NCI-H187 (cell line): ENCODE measurements around the gene CNNM3.

Source experiments
- DNase-seq, 2 experiments: peaks; one replicate each; lab custom pipeline; 2025; lab: John Stamatoyannopoulos, UW

The CNNM3 gene

GRCh38 chr2:96816836-96817702 is 1.0 kb downstream of the CNNM3 start:
- no peak for DNase-seq

- no peak for DNase-seq
These were observed 1.8 kb downstream of the CNNM3 start for GRCh38 chr2:96817882-96818281.

- DNase-seq = peak in 1 of 2 experiments; percentile 29
These were observed 3.2 kb downstream of the CNNM3 start for GRCh38 chr2:96819128-96819875.

GRCh38 chr2:96819876-96820511 is 3.9 kb downstream of the CNNM3 start:
- DNase-seq = no peak

- no peak for DNase-seq
These were observed 5.1 kb downstream of the CNNM3 start for GRCh38 chr2:96821113-96821675.

DNA sequence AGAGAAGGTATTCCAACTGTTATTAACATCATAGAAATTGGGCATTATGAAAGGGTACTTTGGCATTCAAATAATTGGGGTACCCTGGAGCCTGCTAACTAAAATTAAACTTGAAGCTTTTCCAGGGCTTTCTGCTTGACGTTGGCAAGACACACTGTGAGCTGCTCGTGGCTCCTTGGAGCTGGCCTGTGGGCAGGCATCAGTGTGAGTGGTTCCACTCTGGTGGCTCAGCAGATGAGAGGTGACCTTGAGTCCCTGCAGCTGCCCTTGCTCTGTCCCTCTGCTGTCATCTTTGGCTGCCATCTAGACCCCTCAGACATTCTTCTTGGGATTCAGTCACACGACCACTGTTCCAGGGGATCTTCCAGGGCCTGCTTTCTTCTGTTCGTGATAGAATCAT is 6.7 kb downstream of the CNNM3 start:
- no peak for DNase-seq

DNA sequence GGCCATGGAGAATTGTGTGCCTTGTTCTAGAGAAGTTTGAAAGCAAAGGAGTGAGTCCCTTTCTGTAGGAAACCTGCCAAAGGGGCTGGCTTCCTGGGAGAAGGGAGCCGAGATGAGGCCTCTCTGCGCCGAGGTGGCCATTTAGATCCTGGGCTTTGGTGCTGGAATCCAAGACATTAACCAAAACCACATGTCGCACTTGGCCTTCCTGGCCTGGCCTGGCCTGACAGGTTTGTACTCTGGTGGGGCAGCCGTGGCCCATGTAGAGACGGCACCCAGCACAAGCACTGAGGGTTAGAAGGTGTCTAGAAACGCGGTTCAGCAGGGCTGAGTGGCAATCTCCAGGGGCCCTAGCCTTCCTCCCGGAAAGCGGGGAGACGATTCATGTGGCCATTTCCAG is 7.1 kb downstream of the CNNM3 start:
- no peak for DNase-seq

DNA sequence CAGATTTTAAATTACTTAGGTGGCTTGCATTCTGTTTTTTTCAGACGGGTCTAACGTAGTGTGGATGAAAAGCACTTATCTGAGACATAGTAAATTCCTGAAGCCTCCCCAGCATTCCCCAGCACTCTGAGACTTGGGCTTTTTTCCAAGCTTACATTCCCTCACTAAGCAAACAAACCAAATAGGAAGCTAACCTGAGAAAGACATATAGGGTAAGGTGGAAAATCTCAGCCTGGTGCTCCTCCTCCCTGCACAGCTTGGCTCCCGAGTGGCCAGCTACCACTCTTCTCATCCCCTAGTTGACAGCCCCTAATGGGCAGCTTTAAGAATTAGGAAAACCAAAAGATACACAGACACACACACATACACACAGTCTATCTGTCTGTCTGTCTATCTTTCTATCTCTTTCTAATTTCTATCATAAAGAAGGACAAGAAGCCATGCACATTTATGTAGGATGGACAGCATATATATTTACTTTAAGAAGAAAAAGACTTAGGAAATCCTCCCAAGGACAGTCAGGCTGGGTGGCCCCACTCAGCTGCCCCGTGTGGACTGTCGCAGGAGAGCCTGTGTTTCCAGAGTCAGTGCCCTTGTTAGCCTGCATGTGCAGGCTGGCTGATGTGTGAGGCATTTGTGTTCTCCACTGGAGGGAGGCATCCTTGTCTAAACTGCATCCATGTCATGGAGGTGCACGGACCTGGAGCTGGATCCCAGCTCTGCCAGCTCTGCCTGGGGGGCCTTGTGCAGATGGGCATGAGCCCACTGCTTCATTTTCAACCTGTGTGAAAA is 8.2 kb downstream of the CNNM3 start:
- no peak for DNase-seq

- no peak for DNase-seq
These were observed 9.0 kb downstream of the CNNM3 start for GRCh38 chr2:96825057-96825456.

- no peak for DNase-seq
These were observed 10.6 kb downstream of the CNNM3 start for GRCh38 chr2:96826546-96827278.

DNA sequence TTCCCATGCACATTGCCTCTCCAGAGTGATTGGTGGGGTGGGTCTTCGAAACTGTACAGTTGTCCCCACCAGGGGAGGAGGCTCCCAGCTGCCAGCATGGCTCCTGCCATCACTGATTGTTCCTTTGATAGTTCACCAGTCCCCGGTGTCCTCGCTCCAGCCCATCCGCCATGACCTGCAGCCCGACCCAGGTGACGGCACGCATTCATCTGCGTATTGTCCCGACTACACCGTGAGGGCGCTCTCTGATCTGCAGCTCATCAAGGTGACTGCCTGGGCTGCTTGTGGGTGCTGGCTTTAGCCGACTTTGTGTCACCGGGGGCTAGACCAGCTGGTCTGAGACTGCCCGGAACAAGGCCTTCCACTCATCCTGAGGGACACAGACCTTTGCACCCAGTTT is 12.4 kb downstream of the CNNM3 start:
- no peak for DNase-seq

DNA sequence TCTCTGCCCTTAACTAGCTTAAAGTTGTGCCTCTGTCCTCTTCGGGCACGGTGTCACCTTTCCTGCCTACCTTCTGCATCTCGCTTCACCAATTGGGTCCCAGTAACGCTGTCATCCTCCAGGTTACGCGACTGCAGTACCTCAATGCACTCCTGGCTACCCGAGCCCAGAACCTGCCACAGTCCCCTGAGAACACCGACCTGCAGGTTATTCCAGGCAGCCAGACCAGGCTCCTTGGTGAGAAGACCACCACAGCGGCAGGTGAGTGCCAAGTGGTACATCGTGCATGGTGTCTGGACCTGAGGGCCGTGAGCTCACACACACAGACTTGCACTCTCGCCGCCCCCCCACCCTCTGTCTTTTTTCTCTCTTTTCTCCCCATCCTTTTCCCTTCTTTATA is 12.8 kb downstream of the CNNM3 start:
- no peak for DNase-seq

GRCh38 chr2:96830044-96830562 is 14.0 kb downstream of the CNNM3 start:
- no peak for DNase-seq

- no peak for DNase-seq
These were observed 15.6 kb downstream of the CNNM3 start for GRCh38 chr2:96831679-96832078.

DNA sequence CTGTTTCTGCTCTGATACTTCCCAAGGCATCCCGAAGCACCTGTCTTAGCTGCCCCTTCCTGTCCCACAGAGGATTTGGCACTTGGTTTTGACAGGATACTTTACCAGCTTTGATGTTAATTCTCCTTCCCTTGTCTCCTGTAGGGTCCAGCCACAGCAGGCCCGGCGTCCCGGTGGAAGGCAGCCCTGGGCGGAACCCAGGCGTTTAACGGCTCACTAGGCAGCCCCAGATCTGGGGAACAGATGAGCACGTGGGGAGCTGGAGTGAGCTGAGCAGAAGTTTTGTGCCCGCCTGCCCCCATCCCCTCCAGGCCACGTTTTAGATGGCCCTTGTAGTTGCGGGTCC is 16.3 kb downstream of the CNNM3 start:
- DNase-seq = no peak

DNA sequence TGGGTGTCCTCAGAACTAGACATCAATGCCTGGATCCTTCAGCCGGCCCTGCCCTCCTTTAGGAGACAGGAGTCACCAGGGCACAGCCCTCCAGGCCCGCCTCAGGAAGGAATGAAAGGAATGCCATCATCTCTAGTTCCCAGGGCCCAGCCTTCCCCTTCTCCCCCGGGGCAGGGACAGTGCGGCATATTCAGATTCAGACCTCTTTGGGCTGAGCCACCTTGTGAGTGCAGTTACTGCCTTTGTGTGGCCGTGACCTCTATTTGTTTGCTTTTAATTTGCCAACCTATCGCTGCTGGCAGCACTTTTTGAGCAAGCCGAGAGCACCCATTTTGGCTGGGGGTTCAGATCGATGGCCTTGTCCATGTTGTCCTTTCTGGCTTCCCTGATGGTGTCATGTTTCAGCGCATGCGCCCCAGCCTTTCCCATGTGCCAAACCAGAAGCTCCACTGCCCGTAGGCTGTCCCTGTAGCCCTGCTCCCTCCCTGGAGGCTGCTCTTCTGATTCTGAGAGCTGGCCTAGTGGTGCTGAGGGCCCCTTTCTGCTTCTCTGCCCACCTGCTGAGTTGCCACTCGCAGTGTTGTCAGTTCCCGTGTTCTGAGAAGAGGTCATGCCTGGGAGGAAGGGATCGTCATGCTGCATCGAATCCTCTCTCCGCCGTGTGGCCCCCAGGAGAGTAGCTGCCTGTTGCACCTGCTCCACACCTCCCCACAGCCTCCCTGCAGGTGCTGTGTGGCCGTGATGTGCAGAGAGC is 16.9 kb downstream of the CNNM3 start:
- DNase-seq = peak; percentile 93 to 94

GRCh38 chr2:96835830-96836229 is 19.8 kb downstream of the CNNM3 start:
- DNase-seq = no peak

GRCh38 chr2:96837575-96837974 is 21.5 kb downstream of the CNNM3 start:
- no peak for DNase-seq

GRCh38 chr2:96838345-96839292 is 22.6 kb downstream of the CNNM3 start:
- no peak for DNase-seq
